SK-N-SH treated with all-trans-retinoic acid at 6 μM for 48 hours (cell line): ENCODE results near the gene MARVELD1.

Experiments used
- ATAC-seq: fragments of 200-7000 bp; cut with Tn5 transposase; 3 replicates; pipeline ENCODE4 v1.9.1; 2020; ENCODE audit warnings: mild to moderate bottlenecking, moderate library complexity
- BACH2 ChIP-seq: fragments of 250-450 bp; sonication (Bioruptor Pico); IDR thresholded peaks from 2 replicates; pipeline ENCODE4 v1.9.0; 2021; ENCODE audit warnings: mild to moderate bottlenecking, borderline replicate concordance
- GLIS3 ChIP-seq: fragments of 250-450 bp; sonication (Bioruptor Pico); IDR thresholded peaks from 2 replicates; pipeline ENCODE4 v1.5.0; 2020; ENCODE audit warnings: mild to moderate bottlenecking, moderate library complexity
- ISL1 ChIP-seq: fragments of 250-450 bp; sonication (Bioruptor Pico); IDR thresholded peaks from 2 replicates; pipeline ENCODE4 v2.1.2; 2022; ENCODE audit warnings: mild to moderate bottlenecking, moderate library complexity
- OSR1 ChIP-seq: fragments of 250-450 bp; sonication (Bioruptor Pico); IDR thresholded peaks from 2 replicates; pipeline ENCODE4 v1.8.0; 2022; ENCODE audit warnings: moderate library complexity, mild to moderate bottlenecking, inconsistent platforms
- SNAI2 ChIP-seq: fragments of 250-450 bp; sonication (Bioruptor Pico); IDR thresholded peaks from 2 replicates; pipeline ENCODE4 v1.5.0; 2020; ENCODE audit warnings: mild to moderate bottlenecking, moderate library complexity
- TCF4 ChIP-seq: fragments of 250-450 bp; sonication (Bioruptor Pico); IDR thresholded peaks from 2 replicates; pipeline ENCODE4 v1.8.0; 2021; ENCODE audit warnings: mild to moderate bottlenecking, moderate library complexity, borderline replicate concordance
- ZC3H10 ChIP-seq: fragments of 250-450 bp; sonication (Bioruptor Pico); IDR thresholded peaks from 2 replicates; pipeline ENCODE4 v1.5.1; 2021; ENCODE audit warnings: mild to moderate bottlenecking, moderate library complexity
- ZFP3 ChIP-seq: fragments of 250-450 bp; sonication (Bioruptor Pico); IDR thresholded peaks from 2 replicates; pipeline ENCODE4 v1.5.0; 2020; ENCODE audit warnings: mild to moderate bottlenecking, moderate library complexity
- ZNF565 ChIP-seq: fragments of 450-650 bp; formaldehyde crosslinking; conservative IDR thresholded peaks from 2 replicates; pipeline ENCODE4 v1.5.0; 2020; ENCODE audit warnings: low read depth, mild to moderate bottlenecking, moderate library complexity
- ZNF70 ChIP-seq: fragments of 450-650 bp; formaldehyde crosslinking; IDR thresholded peaks from 2 replicates; pipeline ENCODE4 v1.5.0; 2020; ENCODE audit warnings: mild to moderate bottlenecking, moderate library complexity
- ZNF8 ChIP-seq: fragments of 450-650 bp; formaldehyde crosslinking; IDR thresholded peaks from 2 replicates; pipeline ENCODE4 v1.5.0; 2020; ENCODE audit warnings: mild to moderate bottlenecking, moderate library complexity
- TF ChIP-seq, protein P1 (sequence below): fragments of 250-450 bp; sonication (Bioruptor Pico); IDR thresholded peaks from 2 replicates; pipeline ENCODE4 v1.5.1; 2020; ENCODE audit warnings: low read depth, mild to moderate bottlenecking, moderate library complexity
- TF ChIP-seq, protein P2 (sequence below): fragments of 250-450 bp; sonication (Bioruptor Pico); IDR thresholded peaks from 2 replicates; pipeline ENCODE4 v1.8.0; 2020; ENCODE audit warnings: mild to moderate bottlenecking, moderate library complexity, borderline replicate concordance
- TF ChIP-seq, protein P3 (sequence below): fragments of 250-450 bp; sonication (Bioruptor Pico); IDR thresholded peaks from 2 replicates; pipeline ENCODE4 v1.8.0; 2021; ENCODE audit warnings: low read depth, mild to moderate bottlenecking, moderate library complexity, borderline replicate concordance
- TF ChIP-seq, protein P4 (sequence below): fragments of 250-450 bp; sonication (Bioruptor Pico); IDR thresholded peaks from 2 replicates; pipeline ENCODE4 v1.5.0; 2020; ENCODE audit warnings: mild to moderate bottlenecking, moderate library complexity

MARVELD1 gene

DNA sequence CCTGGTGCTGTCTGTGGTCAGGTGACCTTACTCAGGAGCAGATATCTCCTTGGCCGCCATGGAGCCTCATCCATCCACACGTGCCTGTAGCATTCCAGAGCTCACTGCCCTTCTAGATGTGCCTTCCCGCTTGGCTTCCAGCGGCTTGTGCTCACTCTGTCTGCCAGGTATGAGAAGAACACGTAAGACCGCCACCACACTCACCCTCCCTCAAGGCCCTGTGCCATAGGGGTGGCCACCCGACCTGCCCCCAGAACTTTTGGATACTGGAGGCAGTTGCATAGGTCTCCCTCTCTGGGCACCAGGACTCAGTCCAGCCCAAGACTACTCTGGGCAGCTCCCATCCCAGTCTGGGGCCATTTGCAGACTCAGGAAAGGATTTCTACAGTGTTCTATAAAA lies 4.1 kb downstream of the MARVELD1 start:
- no peak for ATAC-seq
- no peak for TF ChIP-seq GLIS3 (CRISPR knock-in tag)
- TF ChIP-seq ZNF565 (CRISPR knock-in tag): no peak
- TF ChIP-seq, protein P1, sequence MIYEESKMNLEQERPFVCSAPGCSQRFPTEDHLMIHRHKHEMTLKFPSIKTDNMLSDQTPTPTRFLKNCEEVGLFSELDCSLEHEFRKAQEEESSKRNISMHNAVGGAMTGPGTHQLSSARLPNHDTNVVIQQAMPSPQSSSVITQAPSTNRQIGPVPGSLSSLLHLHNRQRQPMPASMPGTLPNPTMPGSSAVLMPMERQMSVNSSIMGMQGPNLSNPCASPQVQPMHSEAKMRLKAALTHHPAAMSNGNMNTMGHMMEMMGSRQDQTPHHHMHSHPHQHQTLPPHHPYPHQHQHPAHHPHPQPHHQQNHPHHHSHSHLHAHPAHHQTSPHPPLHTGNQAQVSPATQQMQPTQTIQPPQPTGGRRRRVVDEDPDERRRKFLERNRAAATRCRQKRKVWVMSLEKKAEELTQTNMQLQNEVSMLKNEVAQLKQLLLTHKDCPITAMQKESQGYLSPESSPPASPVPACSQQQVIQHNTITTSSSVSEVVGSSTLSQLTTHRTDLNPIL: no peak
- TF ChIP-seq, protein P2, sequence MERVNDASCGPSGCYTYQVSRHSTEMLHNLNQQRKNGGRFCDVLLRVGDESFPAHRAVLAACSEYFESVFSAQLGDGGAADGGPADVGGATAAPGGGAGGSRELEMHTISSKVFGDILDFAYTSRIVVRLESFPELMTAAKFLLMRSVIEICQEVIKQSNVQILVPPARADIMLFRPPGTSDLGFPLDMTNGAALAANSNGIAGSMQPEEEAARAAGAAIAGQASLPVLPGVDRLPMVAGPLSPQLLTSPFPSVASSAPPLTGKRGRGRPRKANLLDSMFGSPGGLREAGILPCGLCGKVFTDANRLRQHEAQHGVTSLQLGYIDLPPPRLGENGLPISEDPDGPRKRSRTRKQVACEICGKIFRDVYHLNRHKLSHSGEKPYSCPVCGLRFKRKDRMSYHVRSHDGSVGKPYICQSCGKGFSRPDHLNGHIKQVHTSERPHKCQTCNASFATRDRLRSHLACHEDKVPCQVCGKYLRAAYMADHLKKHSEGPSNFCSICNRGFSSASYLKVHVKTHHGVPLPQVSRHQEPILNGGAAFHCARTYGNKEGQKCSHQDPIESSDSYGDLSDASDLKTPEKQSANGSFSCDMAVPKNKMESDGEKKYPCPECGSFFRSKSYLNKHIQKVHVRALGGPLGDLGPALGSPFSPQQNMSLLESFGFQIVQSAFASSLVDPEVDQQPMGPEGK: no peak
- TF ChIP-seq, protein P3, sequence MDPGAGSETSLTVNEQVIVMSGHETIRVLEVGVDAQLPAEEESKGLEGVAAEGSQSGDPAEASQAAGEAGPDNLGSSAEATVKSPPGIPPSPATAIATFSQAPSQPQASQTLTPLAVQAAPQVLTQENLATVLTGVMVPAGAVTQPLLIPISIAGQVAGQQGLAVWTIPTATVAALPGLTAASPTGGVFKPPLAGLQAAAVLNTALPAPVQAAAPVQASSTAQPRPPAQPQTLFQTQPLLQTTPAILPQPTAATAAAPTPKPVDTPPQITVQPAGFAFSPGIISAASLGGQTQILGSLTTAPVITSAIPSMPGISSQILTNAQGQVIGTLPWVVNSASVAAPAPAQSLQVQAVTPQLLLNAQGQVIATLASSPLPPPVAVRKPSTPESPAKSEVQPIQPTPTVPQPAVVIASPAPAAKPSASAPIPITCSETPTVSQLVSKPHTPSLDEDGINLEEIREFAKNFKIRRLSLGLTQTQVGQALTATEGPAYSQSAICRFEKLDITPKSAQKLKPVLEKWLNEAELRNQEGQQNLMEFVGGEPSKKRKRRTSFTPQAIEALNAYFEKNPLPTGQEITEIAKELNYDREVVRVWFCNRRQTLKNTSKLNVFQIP (CRISPR knock-in tag): no peak
- TF ChIP-seq ZNF70 (CRISPR knock-in tag): no peak
- TF ChIP-seq, protein P4, sequence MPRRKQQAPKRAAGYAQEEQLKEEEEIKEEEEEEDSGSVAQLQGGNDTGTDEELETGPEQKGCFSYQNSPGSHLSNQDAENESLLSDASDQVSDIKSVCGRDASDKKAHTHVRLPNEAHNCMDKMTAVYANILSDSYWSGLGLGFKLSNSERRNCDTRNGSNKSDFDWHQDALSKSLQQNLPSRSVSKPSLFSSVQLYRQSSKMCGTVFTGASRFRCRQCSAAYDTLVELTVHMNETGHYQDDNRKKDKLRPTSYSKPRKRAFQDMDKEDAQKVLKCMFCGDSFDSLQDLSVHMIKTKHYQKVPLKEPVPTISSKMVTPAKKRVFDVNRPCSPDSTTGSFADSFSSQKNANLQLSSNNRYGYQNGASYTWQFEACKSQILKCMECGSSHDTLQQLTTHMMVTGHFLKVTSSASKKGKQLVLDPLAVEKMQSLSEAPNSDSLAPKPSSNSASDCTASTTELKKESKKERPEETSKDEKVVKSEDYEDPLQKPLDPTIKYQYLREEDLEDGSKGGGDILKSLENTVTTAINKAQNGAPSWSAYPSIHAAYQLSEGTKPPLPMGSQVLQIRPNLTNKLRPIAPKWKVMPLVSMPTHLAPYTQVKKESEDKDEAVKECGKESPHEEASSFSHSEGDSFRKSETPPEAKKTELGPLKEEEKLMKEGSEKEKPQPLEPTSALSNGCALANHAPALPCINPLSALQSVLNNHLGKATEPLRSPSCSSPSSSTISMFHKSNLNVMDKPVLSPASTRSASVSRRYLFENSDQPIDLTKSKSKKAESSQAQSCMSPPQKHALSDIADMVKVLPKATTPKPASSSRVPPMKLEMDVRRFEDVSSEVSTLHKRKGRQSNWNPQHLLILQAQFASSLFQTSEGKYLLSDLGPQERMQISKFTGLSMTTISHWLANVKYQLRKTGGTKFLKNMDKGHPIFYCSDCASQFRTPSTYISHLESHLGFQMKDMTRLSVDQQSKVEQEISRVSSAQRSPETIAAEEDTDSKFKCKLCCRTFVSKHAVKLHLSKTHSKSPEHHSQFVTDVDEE (CRISPR knock-in tag): no peak
- no peak for TF ChIP-seq ZC3H10
- no peak for TF ChIP-seq SNAI2 (CRISPR knock-in tag)
- no peak for TF ChIP-seq TCF4 (CRISPR knock-in tag)

DNA sequence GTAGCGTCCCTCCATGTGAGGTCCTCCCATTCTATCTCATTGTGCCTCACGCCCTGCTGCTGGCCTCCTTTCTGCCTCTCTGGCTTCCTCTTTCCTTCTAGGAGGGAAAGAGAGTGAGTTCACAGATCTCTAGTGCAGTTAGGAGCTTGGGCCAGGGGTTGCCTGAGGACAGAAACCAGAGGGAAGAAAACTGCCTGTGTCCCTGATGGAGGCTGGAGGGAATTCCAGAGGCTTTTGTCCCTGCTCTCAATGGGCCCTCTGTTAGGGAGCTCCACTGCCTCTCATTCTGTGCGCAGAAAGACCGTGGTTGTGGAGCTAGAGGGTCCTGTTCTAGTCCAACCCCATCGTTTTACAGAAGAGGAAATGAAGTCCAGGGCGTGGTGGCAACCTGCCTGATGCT lies 4.6 kb downstream of the MARVELD1 start:
- ATAC-seq: no peak
- no peak for TF ChIP-seq ZFP3
- no peak for TF ChIP-seq BACH2 (CRISPR knock-in tag)

DNA sequence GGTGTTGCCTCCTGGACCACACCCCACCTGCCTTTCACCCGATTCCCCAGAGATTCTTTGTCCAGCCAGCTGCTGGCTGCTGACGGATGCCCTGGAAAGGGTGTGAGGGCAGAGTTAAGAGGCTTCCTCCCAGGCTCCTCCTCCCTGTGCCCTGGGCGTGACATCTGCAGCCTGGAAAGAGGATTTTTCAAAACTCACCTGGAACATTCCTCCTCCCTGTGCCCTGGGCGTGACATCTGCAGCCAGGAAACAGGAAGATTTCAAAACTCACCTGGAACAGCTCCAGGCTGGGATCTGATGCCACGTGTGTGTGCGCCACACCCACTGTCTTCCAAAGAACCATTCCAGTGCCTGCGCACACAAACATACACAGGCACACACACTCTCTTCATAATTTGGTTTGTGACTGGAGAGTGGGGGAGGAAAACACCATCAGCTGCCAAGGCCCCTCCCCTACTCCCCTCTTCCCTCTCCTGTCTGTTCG lies 5.2 kb downstream of the MARVELD1 start:
- TF ChIP-seq ISL1 (CRISPR knock-in tag) (no peak), OSR1 (CRISPR knock-in tag) (no peak), ZFP3 (no peak), BACH2 (CRISPR knock-in tag) (no peak), ZNF8 (CRISPR knock-in tag) (no peak), SNAI2 (CRISPR knock-in tag) (no peak), ZNF70 (CRISPR knock-in tag) (no peak)
- TF ChIP-seq, protein P3 (CRISPR knock-in tag): no peak
- TF ChIP-seq, all 23 proteins: peak for 0
- no peak for ATAC-seq

DNA sequence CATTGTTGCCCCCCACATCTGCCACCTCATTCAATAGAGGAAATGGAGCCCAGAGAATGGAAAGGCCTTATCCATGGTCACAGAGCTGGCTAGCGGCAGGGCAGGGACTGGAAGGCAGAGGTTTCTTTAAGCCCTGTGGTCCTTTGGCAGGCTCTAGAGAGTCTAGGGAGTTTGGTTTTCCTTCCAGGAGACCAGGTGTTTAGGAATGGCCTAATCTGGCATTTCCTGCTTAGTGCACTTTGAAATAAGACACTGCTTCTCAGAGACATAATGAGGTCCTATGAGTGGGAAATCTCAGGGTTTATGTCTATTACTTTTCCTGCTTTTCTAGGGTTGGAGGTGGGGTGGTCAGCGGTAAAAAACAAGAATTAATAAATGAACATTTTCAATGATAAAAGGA lies 6.1 kb downstream of the MARVELD1 start:
- TF ChIP-seq, protein P1: no peak
- no peak for TF ChIP-seq ZC3H10
- no peak for TF ChIP-seq ZNF70 (CRISPR knock-in tag)
- ATAC-seq: no peak
